GM18499 (cell line): ENCODE data around the gene MEGF10.

Source experiments
- ATAC-seq: cut with Tn5 transposase; IDR thresholded peaks from one replicate; pipeline ENCODE4 v1.9.1; 2021; ENCODE audit warnings: moderate number of reproducible peaks; ENCODE audit not compliant: insufficient read depth, unreplicated experiment

Gene MEGF10

DNA sequence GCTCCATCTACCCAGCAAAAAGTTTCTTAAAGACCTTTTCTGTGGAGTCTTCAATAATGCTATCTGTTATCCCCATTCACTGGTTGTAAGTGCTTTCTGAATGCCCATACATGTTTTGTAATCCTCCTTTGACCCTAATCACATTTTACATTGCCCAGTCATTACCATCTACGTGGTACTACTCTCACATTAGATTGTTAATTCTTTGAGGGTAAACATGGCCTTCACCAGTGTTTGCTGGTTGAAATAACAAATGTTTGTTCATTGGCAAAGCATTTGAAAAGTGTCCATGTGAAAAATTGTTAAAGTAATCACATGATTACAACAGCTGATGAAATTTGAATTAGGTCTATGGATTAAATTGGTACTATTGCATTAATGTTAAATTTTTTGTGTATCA is 31.8 kb downstream of the MEGF10 start:
- ATAC-seq: no peak

DNA sequence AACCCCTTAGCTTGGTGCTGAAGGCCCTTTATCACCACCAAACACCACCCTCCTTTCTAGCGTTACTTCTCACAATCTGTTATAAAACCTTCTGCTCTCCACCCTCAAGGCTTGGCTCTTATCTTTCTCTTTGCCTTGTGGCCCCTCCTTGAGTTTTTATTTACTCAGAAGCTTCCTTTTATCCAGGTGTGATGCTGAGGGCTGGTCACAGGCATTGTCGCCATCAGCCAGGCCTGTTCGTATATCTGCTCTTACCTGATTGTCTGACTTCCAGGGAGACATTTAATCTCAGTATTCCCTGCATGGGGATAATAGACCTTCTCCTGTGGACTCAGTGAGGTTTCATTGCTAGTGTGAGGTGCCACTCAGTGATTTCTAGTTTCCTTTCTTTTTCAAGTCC is 34.2 kb downstream of the MEGF10 start:
- ATAC-seq: no peak

DNA sequence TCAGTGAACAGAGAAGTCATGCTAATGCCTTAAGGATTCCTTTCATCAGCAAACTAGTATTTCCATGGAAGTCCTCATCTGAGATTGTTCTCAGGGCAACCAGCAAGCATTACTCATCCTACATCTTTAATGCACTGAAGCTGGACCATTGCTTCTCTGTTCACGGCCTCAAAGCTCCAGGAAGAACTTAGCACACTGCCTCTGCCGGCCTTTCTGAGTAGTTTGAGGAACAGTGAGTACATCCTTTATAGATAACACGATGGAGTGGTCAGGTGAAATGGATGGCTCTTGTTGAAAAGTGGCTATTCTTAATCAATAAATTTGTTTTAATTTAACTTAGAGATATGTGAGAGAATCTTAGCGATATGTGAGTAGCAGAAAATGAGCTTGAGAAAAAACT is 35.8 kb downstream of the MEGF10 start:
- ATAC-seq: no peak

DNA sequence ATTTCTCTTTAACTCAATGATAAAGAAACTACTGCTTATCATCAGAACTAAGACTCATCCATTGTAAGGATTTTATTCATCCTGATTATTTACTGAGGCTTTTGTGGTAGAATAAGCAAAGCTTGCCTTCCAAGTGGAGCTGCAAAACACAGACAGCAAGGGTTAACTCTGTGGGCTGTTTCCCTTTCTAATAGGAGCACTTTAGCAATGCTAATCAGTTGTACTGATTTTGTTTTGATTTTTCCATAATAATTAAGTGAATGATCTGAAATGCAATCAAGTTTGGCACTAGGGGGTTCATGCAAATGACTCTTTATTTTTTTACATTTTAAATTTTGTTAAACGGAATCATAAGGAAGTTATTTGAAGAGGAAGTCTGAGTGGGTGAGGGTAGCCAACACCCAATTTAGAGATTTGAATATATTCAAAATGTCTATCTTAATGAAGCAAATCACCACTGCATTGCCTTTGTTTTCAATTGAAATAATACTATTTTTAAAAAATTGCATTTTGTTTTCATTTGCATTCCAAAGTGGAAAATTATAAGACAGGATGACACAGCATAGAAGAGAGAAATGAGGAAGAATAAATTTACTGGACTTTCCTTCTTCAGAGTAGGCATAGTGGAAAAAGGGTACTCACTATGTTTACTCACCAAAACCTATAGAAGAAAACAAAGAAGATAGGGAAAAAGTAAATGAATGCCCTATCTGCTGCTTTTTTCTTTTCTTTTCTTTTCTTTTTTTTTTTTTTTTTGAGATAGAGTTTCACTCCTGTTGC is 36.6 kb downstream of the MEGF10 start:
- no peak for ATAC-seq

GRCh38 chr5:127330116-127330515 is 39.5 kb downstream of the MEGF10 start:
- ATAC-seq: no peak

GRCh38 chr5:127331890-127332649 is 41.5 kb downstream of the MEGF10 start:
- ATAC-seq: no peak

DNA sequence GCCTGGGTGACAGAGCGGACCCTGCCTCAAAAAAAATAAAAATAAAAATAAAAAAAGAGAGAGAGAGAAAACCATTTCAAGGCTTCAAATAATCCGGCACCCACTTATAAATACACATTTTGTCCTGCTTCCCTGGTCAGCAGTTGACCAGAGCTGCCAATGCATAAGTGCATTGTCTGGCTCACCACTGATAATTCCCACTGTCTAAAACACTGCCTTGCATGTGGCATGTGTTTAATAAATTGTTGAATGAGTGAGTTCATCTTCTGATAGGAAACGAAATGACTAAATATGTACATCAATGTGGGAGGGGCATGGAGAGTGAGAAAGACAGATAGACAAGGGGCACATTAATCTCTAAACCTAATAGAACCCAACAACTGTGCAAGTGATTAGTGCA is 42.9 kb downstream of the MEGF10 start:
- ATAC-seq: no peak

DNA sequence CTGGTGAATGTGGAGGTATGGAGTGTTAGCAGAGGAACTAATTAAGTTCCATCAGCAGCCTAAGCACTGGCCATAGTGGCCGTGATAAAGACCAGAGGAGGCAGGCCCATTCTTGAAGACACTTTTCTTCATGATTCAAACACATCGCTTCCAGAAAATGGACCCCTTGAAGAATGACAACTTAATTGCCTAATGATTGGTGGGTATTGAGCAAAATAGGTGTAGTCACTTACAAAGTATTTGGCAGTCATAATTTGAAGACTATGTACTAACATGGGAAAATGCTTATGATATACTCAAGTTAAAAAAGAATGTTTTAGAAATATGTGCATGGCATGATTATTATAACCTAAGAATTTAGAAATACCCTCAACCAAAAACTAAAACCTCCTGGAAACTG is 44.8 kb downstream of the MEGF10 start:
- ATAC-seq: no peak

- ATAC-seq: no peak
Observed at GRCh38 chr5:127337876-127338275, 47.3 kb downstream of the MEGF10 start.

- no peak for ATAC-seq
Observed at GRCh38 chr5:127338501-127338900, 47.9 kb downstream of the MEGF10 start.

GRCh38 chr5:127340606-127341005 is 50.0 kb downstream of the MEGF10 start:
- no peak for ATAC-seq

- no peak for ATAC-seq
Observed at GRCh38 chr5:127342364-127342763, 51.8 kb downstream of the MEGF10 start.

DNA sequence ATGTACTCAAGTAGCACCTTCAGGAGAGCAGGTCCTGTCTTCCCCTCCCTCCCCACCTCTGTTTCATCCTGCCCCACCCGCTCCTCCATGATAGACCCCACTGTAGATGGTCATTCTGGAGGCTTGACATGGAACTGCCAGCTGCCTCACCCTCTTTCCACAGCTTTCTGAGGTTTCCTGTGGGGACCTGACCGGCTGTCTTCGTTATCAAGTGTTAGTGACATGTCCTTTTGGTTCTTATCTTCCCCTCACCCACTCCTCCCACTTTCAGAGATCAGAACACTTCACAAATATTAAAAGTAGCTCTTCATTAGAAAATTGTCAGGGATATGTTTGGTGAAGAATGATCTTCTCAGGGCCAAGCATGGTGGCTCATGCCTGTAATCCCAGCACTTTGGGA is 52.7 kb downstream of the MEGF10 start:
- ATAC-seq: no peak

DNA sequence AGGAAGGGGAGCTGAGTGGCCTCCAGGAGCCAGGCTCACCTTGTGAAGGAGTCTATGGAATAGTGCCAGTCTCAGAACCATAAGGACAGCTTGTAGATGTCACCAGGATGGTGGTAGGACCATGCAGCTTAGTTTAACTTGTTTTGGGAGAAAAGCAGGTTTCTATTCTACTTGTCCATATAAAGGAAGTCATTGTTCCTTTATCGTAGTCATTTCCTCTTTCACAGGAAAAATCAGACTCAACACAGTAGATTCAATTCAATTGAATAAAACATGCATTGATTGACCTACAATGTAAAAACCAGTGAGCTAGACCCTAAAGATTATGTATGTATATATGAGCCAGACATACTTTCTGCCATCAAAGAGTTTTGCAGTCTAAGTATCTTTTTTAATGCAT is 53.3 kb downstream of the MEGF10 start:
- no peak for ATAC-seq

DNA sequence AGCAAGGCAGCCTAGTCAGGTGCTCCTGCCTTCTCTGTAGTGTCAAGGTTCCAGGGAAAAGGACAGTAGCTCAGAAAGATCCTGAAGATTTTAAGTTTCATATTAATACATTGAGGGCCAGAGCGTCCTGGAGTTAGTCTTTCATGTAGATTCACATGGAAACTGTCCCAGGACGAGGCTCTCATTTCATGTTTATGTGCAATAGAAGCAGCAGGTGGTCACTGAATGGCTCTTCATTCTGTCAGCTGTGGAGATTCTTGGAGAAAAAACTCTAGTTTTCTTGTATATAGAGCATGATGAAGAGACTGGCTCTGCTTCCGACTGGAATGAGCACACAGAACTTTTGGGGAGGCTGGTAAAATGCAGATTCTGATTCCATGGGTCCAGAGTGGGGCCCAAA is 54.3 kb downstream of the MEGF10 start:
- no peak for ATAC-seq

GRCh38 chr5:127351418-127351817 is 60.8 kb downstream of the MEGF10 start:
- ATAC-seq: no peak

DNA sequence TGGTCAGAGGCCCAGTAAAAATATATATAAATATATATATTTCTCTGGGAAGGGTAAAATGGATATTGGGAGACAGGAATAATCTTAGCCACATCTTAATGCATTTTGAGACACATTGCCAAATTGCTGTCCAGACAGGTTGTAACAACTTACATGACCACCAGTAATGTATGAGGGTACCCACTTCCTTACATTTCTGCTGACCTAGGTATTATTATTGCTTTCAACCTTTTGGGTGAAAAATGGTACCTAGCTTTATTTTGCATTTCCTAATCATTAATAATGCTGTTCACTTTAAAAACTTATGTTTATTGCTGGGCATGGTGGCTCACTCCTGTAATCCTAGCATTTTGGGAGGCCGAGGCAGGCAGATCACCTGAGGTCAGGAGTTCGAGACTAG is 61.5 kb downstream of the MEGF10 start:
- ATAC-seq: no peak

- no peak for ATAC-seq
Observed at GRCh38 chr5:127353327-127353726, 62.7 kb downstream of the MEGF10 start.

- no peak for ATAC-seq
Observed at GRCh38 chr5:127353796-127354195, 63.2 kb downstream of the MEGF10 start.

DNA sequence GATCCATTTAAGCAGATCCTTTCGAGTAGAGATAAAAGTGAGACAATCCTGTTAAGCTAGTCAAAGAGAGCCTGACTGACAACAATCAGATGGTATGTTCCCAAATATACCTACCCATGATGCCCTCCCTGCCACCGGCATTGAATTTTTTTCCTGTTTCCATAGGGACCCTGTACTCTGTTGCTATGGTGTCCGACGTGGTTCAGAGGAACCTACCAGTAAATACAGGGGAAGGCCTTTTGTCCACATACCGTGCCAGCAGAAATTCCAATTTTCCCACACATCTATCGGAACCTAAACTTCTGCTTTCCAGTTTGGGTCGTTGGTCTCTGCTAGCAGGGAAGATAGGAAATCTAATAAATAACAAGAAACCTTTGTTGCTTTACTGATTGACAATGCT is 64.7 kb downstream of the MEGF10 start:
- no peak for ATAC-seq

DNA sequence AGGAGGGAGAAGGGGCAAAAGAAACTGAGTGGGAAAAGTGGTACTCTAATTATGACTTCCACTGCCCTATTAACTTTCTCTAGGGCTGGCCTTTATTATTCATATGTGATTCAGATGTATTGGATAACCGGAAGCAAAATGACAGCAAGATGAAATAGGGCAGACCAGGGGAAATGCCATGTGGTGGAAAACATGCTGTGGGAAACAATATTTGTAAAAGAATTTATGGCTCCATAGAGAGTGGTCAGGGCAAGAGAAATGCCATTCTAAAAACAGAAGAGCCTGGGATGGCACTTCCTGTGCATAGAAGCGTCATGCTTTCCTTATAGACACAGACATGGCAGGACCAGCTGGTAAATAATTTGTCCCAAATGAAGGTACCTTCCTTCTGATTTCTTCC is 67.7 kb downstream of the MEGF10 start:
- ATAC-seq: no peak

DNA sequence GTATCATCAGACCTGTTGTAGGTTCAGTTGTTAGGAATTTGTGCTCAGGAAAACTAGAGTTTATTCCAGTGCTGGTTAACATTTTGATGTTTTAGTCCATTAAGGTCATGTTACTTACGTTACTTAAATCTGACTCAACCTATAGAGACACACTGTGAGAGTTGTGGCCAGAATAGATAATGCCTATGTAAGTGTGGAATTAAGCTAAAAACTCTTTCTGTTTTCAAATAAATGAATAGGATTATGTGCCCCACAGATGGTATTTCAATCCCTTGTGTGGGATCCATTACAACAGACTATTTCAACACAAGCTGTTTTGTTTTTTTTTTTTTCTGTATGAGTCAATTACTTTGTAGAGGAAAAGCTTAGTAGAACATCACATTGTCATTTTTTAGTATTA is 68.1 kb downstream of the MEGF10 start:
- ATAC-seq: no peak
